ENCODE data around the gene CIDEC. TPM values are rescaled to one million over a fixed set of nuclear protein-coding genes. Genes with fewer than 3 reads are reported as not detected.

CIDEC gene
- total and polyA plus RNA-seq, 2 of the 13 experiments (the other 11 are each of a cell fraction or from before 2014, with no cell fraction given), result 2.5 to 10.4 TPM

- TF ChIP-seq SNAPC4 (CRISPR knock-in tag; IDR thresholded peaks at IDR 0.05) (peak; percentile 83; the same call in 1 of the 2 replicates), SAP130 (CRISPR knock-in tag; IDR thresholded peaks at IDR 0.05; ENCODE audit: low read depth) (peak; percentile 88), HDAC2 (CRISPR knock-in tag; IDR thresholded peaks at IDR 0.05) (peak; percentile 51), FOXP4 (CRISPR knock-in tag; IDR thresholded peaks at IDR 0.05) (no peak), GPBP1L1 (CRISPR knock-in tag; IDR thresholded peaks at IDR 0.05) (no peak), CENPX (CRISPR knock-in tag; IDR thresholded peaks at IDR 0.05) (no peak), ATF7 (IDR thresholded peaks at IDR 0.05) (no peak), ATF7 (CRISPR knock-in tag; IDR thresholded peaks at IDR 0.05) (no peak; the same call in 1 of the 2 replicates), CCAR2 (optimal IDR thresholded peaks at IDR 0.05; ENCODE audit: low read depth, low read length) (no peak), NCOR1 (IDR thresholded peaks at IDR 0.05; ENCODE audit: borderline replicate concordance, low read length) (no peak), PRDM10 (CRISPR knock-in tag; IDR thresholded peaks at IDR 0.05; ENCODE audit: low read depth) (0 out of 2 replicates have a peak, but pooled peaks have one; percentile 57), TERF1 (CRISPR knock-in tag; IDR thresholded peaks at IDR 0.05) (no peak), MLLT10 (CRISPR knock-in tag; IDR thresholded peaks at IDR 0.05) (no peak), NR1H2 (CRISPR knock-in tag; IDR thresholded peaks at IDR 0.05; ENCODE audit: borderline replicate concordance, low read depth) (peak; percentile 44; the same call in 1 of the 2 replicates), ZNF143 (CRISPR knock-in tag; IDR thresholded peaks at IDR 0.05) (peak; percentile 34; the same call in 1 of the 2 replicates)
Measured at GRCh38 chr3:9890249-9891071, 10.4 kb upstream of the CIDEC start, which contains the start of gene JAGN1 (continued).

All from HepG2 (cell line).